Peyer's patch (tissue), 4 donors: Measurements from ENCODE around the gene PLAAT2. TPM values are rescaled to one million over a fixed set of nuclear protein-coding genes. Genes with fewer than 3 reads are reported as not detected.
"Not testable (repeated sequence)": the region's sequence is repeated elsewhere in the genome, so short reads cannot be mapped to it uniquely, and the experiment has no call there.

Experiments
- DNase-seq, 3 donors: peaks; one replicate each; pipeline ENCODE4 v3.0.0-alpha.2; 2017 to 2019
- H3K27ac ChIP-seq, 4 donors: fragments of 200-600 bp; sonication (generic); one replicate each; pipeline ENCODE4 v1.5.1; 2016 to 2019
- H3K27me3 ChIP-seq, 2 donors: fragments of 200-600 bp; sonication (generic); one replicate each; pipeline ENCODE4 v1.5.1; 2019
- H3K36me3 ChIP-seq, 3 donors: fragments of 200-600 bp; sonication (generic); one replicate each; pipeline ENCODE4 v1.5.1; 2016 to 2019
- H3K4me1 ChIP-seq, 4 donors: fragments of 200-600 bp; sonication (generic); one replicate each; pipeline ENCODE4 v1.5.1; 2016 to 2019
- H3K4me3 ChIP-seq, 4 donors: fragments of 200-600 bp; sonication (generic); 1 replicate in 3 of 4; 2 replicates in 1 of 4; pipeline ENCODE4 v1.5.1; 2016 to 2019; ENCODE audit warnings: mild to moderate bottlenecking in 1 of 4
- H3K9me3 ChIP-seq, 4 donors: fragments of 200-600 bp; sonication (generic); one replicate each; pipeline ENCODE4 v1.5.1; 2016 to 2019; ENCODE audit warnings: mild to moderate bottlenecking in 1 of 4
- POLR2A ChIP-seq, 2 donors: fragments of 450-650 bp; IDR thresholded peaks; one replicate each; pipeline ENCODE4 v1.5.1; 2017; ENCODE audit warnings: antibody characterized with exemption in 2 of 2, mild to moderate bottlenecking in 2 of 2, moderate library complexity in 2 of 2
- total RNA-seq, 4 donors: library from RNA; depleted of rRNA; stranded (reverse); fragments of >200 nt; gene quantifications; one replicate each; pipeline ENCODE4 v1.1.0, GENCODE V29; 2016
- TF ChIP-seq, protein P1 (sequence below), 6 experiments: fragments of 450-650 bp in 4 of 6; fragments of 200-600 bp in 2 of 6; sonication (generic) in 1 of 6; IDR thresholded peaks; one replicate each; pipeline ENCODE4 v1.5.1; 2017 to 2019; ENCODE audit warnings: antibody characterized with exemption in 6 of 6, mild to moderate bottlenecking in 3 of 6, moderate library complexity in 1 of 6

PLAAT2 gene
- total RNA-seq, 4 donors from 2014 or later, result 13.2 to 144 (median 68.7) TPM

DNA sequence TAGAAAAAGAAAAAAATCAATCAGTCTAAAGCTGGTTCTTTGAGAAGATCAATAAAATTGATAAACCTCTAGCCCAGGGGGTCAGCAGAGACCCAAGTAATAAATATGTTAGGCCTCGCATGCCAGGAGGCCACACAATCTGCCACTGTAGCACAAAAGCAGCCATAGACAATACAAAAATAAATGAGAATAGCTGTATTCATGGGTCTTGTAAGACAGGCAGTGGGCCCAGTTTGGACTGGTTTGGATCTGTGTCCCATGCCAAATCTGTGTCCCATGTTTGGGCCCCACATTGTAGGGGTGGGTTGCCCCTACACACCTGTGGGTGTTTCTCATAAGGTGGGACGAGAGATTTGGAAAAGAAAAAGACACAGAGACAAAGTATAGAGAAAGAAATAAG lies 33.2 kb downstream of the PLAAT2 start:
- Histone ChIP-seq H3K36me3 (no peaks in the 10 kb centered on the region), H3K9me3 (no peaks in the 10 kb centered on the region), H3K4me3 (no peak overlapping the region), H3K4me1 (peaks cover 0 to 15% (median 3%) of the 10 kb centered on the region in 4 donors), H3K27me3 (no peaks in the 10 kb centered on the region), H3K27ac (no peak overlapping the region)
- no peak for DNase-seq
- TF ChIP-seq, protein P1, sequence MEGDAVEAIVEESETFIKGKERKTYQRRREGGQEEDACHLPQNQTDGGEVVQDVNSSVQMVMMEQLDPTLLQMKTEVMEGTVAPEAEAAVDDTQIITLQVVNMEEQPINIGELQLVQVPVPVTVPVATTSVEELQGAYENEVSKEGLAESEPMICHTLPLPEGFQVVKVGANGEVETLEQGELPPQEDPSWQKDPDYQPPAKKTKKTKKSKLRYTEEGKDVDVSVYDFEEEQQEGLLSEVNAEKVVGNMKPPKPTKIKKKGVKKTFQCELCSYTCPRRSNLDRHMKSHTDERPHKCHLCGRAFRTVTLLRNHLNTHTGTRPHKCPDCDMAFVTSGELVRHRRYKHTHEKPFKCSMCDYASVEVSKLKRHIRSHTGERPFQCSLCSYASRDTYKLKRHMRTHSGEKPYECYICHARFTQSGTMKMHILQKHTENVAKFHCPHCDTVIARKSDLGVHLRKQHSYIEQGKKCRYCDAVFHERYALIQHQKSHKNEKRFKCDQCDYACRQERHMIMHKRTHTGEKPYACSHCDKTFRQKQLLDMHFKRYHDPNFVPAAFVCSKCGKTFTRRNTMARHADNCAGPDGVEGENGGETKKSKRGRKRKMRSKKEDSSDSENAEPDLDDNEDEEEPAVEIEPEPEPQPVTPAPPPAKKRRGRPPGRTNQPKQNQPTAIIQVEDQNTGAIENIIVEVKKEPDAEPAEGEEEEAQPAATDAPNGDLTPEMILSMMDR (IDR thresholded peaks at IDR 0.05), result no peak
- no peak for TF ChIP-seq POLR2A (IDR thresholded peaks at IDR 0.05)

DNA sequence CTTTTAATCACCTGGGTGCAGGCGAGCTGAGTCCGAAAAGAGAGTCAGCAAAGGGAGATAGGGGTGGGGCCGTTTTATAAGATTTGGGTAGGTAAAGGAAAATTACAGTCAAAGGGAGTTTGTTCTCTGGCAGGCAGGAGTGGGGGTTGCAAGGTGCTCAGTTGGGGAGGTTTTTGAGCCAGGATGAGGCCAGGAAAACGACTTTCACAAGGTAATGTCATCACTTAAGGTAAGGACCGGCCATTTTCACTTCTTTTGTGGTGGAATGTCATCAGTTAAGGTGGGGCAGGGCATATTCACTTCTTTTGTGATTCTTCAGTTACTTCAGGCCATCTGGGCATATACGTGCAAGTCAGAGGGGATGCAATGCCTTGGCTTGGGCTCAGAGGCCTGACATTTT lies 33.8 kb downstream of the PLAAT2 start:
- not testable (repeated sequence) for H3K27ac ChIP-seq, H3K9me3 ChIP-seq, H3K4me3 ChIP-seq, H3K27me3 ChIP-seq, DNase-seq, H3K36me3 ChIP-seq
- H3K4me1 ChIP-seq, result peaks cover 0 to 14% (median under 1%) of the 10 kb centered on the region in 4 donors

DNA sequence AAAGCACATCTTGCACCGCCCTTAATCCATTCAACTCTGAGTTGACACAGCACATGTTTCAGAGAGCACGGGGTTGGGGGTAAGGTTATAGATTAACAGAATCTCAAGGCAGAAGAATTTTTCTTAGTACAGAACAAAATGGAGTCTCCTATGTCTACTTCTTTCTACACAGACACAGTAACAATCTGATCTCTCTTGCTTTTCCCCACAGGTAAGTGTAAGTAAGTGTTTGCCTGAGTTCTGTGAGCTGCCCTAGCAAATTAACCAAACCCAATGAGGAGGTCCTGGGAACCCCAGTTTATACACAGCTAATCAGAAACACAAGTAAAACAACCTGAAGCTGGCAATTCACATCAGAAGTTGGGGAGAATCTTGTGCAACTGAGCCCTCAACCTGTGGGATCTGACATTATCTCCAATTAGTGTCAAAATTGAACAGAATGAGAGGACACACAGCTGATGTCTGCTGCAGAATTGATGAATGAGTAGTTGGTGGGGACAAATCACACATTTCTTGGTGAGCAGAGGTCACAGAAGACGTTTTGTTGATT lies 34.4 kb downstream of the PLAAT2 start:
- H3K36me3 ChIP-seq, H3K27ac ChIP-seq, H3K4me3 ChIP-seq, H3K9me3 ChIP-seq, H3K27me3 ChIP-seq, DNase-seq: not testable (repeated sequence)
- H3K4me1 ChIP-seq, result peaks cover 0 to 14% (median 0%) of the 10 kb centered on the region in 4 donors

DNA sequence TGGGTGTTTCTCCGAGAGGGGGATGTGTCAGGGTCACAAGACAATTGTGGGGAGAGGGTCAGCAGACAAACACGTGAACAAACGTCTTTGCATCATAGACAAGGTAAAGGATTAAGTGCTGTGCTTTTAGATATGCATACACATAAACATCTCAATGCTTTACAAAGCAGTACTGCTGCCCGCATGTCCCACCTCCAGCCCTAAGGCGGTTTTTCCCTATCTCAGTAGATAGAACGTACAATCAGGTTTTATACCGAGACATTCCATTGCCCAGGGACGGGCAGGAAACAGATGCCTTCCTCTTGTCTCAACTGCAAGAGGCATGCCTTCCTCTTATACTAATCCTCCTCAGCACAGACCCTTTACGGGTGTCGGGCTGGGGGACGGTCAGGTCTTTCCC lies 35.0 kb downstream of the PLAAT2 start:
- DNase-seq, H3K4me3 ChIP-seq, H3K27ac ChIP-seq, H3K9me3 ChIP-seq, H3K36me3 ChIP-seq, H3K27me3 ChIP-seq: not testable (repeated sequence)
- H3K4me1 ChIP-seq, result peaks cover 0 to 14% (median 0%) of the 10 kb centered on the region in 4 donors

DNA sequence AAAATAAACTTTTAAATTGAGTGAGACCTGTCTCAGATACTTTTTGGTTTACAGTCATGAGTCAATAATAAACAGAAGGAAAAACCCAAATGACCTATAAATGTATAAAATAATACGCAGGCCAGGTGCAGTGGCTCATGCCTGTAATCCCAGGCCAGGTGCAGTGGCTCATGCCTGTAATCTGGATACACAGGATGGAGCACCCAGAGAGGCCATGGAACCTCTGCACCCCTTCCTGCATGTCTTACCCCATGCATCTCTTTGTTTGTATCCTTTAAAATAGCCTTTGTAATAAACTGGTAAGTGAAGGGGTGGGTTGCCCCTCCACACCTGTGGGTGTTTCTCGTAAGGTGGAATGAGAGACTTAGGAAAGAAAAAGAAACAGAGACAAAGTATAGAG lies 35.5 kb downstream of the PLAAT2 start:
- Histone ChIP-seq H3K9me3 (no peaks in the 10 kb centered on the region), H3K4me1 (peaks cover 0 to 14% (median 0%) of the 10 kb centered on the region in 4 donors), H3K27ac (no peak overlapping the region), H3K27me3 (no peaks in the 10 kb centered on the region), H3K36me3 (no peaks in the 10 kb centered on the region), H3K4me3 (no peak overlapping the region)
- TF ChIP-seq, protein P1 (IDR thresholded peaks at IDR 0.05), result no peak
- TF ChIP-seq POLR2A (IDR thresholded peaks at IDR 0.05), result no peak
- no peak for DNase-seq

DNA sequence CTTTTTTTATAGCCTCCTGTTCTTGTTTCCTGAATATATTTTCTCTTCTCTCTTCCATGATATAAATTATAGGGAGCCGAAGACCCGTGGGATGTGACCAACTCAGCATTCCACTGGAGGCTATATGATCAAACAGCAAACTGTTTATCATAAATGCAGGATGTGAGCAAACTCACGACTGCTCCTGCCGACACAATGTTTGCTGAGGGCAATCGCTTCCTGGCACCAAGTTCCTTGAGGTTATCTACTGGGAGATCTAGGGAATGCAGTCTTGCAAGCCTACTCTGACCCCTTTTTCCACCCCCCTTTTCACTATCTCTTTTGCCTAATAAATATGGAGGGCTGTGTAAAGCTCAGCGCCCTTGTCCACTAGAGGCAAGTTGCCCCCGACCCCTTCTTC lies 40.0 kb downstream of the PLAAT2 start:
- no peak overlapping the region for H3K27ac ChIP-seq
- H3K4me1 ChIP-seq, result no peaks in the 10 kb centered on the region
- TF ChIP-seq, protein P1 (IDR thresholded peaks at IDR 0.05), result no peak
- no peak for TF ChIP-seq POLR2A (IDR thresholded peaks at IDR 0.05)
- H3K27me3 ChIP-seq, result no peaks in the 10 kb centered on the region
- DNase-seq, result no peak
- no peaks in the 10 kb centered on the region for H3K9me3 ChIP-seq
- H3K36me3 ChIP-seq, result no peaks in the 10 kb centered on the region
- no peak overlapping the region for H3K4me3 ChIP-seq

DNA sequence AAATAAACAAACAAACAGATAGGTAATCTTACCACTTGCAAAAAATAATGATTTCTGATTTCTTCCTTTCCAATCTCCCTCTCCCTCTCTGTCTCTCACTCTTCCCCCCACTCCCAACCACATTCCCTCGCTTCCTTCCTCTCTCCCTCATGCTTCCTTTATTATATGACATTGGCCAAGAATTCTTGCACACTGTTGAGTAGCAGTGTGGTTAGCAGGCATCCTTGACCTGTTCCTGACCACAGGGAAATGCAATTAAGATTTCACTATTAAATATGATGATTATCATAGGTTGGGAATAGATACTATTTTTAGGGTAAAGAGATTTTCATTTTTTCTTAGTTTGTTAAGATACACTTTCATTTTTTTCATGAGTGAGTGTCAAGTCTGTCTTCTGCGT lies 41.3 kb downstream of the PLAAT2 start:
- Histone ChIP-seq H3K27ac (no peak overlapping the region), H3K36me3 (no peaks in the 10 kb centered on the region), H3K4me1 (no peaks in the 10 kb centered on the region), H3K4me3 (no peak overlapping the region), H3K9me3 (no peaks in the 10 kb centered on the region), H3K27me3 (no peaks in the 10 kb centered on the region)
- no peak for TF ChIP-seq POLR2A (IDR thresholded peaks at IDR 0.05)
- TF ChIP-seq, protein P1 (IDR thresholded peaks at IDR 0.05), result no peak
- no peak for DNase-seq
